Upper lobe of left lung (tissue), 4 donors: ENCODE results near the gene C3orf20.
A peak's percentile ranks its signal among the peaks of the same experiment; 100 is the strongest.

Source experiments
- EP300 ChIP-seq, 4 donors: sonication (generic); formaldehyde crosslinking; IDR thresholded peaks; one replicate each; pipeline ENCODE4 v1.5.1; 2017; ENCODE audit warnings: antibody characterized with exemption in 4 of 4, control low read depth in 2 of 4
- POLR2A ChIP-seq, 4 donors: fragments of 450-650 bp; IDR thresholded peaks; one replicate each; pipeline ENCODE4 v1.5.1; 2016 to 2017; ENCODE audit warnings: antibody characterized with exemption in 4 of 4, mild to moderate bottlenecking in 2 of 4
- TF ChIP-seq, protein P1 (sequence below), 6 experiments: fragments of 450-650 bp in 4 of 6; fragments of 200-600 bp in 2 of 6; sonication (generic) in 2 of 6; IDR thresholded peaks; one replicate each; pipeline ENCODE4 v1.5.1; 2016 to 2019; ENCODE audit warnings: antibody characterized with exemption in 6 of 6

DNA sequence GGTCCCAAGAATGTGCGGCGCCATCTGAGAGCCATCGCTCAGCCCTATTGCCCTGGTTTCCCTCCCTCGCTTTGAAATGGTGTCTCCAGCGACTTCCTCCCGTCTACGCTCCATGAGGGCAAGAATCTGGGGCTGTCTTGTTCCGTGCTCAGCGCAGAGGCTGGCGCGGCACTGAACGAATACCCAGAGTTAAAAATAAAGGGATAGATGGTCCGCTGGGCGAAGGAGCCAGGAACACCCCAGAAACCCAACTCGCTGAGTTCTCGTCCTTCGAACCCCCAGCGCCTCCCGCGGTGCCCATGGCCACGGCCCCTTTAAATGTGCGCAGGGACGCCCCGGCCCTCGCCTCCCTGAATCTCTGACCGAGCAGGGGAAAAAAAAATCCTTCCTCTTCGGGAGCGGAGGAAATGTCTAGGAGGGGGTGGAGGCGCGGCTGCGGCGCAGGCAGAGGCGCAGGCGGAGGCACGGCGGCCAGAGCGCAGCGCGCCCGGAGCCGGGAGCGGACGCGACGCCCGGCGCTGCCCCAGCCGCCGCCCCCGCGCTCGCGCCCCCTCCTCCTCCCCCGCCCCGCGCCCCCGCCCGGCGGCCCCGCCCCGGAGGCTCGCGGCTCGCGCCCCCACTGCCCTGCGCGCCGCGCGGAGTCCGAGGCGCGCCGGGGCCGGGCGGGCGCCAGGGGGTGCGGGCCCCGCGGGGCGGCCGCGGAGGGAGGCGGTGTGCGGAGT, 135.3 kb downstream of the C3orf20 start:
- TF ChIP-seq, protein P1, sequence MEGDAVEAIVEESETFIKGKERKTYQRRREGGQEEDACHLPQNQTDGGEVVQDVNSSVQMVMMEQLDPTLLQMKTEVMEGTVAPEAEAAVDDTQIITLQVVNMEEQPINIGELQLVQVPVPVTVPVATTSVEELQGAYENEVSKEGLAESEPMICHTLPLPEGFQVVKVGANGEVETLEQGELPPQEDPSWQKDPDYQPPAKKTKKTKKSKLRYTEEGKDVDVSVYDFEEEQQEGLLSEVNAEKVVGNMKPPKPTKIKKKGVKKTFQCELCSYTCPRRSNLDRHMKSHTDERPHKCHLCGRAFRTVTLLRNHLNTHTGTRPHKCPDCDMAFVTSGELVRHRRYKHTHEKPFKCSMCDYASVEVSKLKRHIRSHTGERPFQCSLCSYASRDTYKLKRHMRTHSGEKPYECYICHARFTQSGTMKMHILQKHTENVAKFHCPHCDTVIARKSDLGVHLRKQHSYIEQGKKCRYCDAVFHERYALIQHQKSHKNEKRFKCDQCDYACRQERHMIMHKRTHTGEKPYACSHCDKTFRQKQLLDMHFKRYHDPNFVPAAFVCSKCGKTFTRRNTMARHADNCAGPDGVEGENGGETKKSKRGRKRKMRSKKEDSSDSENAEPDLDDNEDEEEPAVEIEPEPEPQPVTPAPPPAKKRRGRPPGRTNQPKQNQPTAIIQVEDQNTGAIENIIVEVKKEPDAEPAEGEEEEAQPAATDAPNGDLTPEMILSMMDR (IDR thresholded peaks at IDR 0.05) = no peak
- TF ChIP-seq POLR2A (IDR thresholded peaks at IDR 0.05) (peak in 1 of 4 donors; percentile 7), EP300 (IDR thresholded peaks at IDR 0.05) (no peak)
